HL-60/S4 treated with phorbol 12-myristate 13-acetate at 8.2 ng/mL for 4 days and 3 days (cell line): ENCODE results near the gene ZKSCAN4.

Source experiments
- in situ Hi-C: fragments of 300-500 bp; cut with MboI; formaldehyde crosslinking; loops from 2 replicates; pipeline ENCODE4 v1.15.0; 2022; ENCODE audit warnings: low sequenced_read_pairs

ZKSCAN4 gene

GRCh38 chr6:28250747-28251146 lies 1.3 kb downstream of the ZKSCAN4 start:
- in situ Hi-C loops, result no loop called here

GRCh38 chr6:28248916-28249315 lies 3.2 kb downstream of the ZKSCAN4 start:
- in situ Hi-C loops, result no loop called here

- in situ Hi-C loops, result no loop called here
These were observed 6.7 kb downstream of the ZKSCAN4 start for GRCh38 chr6:28245206-28245941.

- in situ Hi-C loops, result no loop called here
These were observed 8.1 kb downstream of the ZKSCAN4 start for GRCh38 chr6:28243946-28244345.

- in situ Hi-C loops, result no loop called here
These were observed 11.6 kb downstream of the ZKSCAN4 start for GRCh38 chr6:28240471-28240870.

GRCh38 chr6:28239636-28240035 lies 12.4 kb downstream of the ZKSCAN4 start:
- in situ Hi-C loops, result no loop called here

GRCh38 chr6:28235912-28236452 lies 16.1 kb downstream of the ZKSCAN4 start:
- in situ Hi-C loops, result no loop called here

- in situ Hi-C loops, result no loop called here
These were observed 19.3 kb downstream of the ZKSCAN4 start for GRCh38 chr6:28232785-28233184.

GRCh38 chr6:28226460-28226859 lies 25.6 kb downstream of the ZKSCAN4 start:
- in situ Hi-C loops, result no loop called here

- in situ Hi-C loops, result no loop called here
These were observed 26.8 kb downstream of the ZKSCAN4 start, which contains the start of gene ZSCAN9 for GRCh38 chr6:28225056-28225834. Gene ZSCAN9, plus strand, starts transcription at chr6:28225275. Its CDS starts 1,810 bp downstream, at chr6:28227085.

GRCh38 chr6:28224131-28225055 lies 27.7 kb downstream of the ZKSCAN4 start:
- in situ Hi-C loops, result no loop called here

- in situ Hi-C loops, result no loop called here
These were observed 31.6 kb downstream of the ZKSCAN4 start for GRCh38 chr6:28220257-28221133.

- in situ Hi-C loops, result no loop called here
These were observed 33.5 kb downstream of the ZKSCAN4 start for GRCh38 chr6:28218312-28219248.

GRCh38 chr6:28217890-28218289 lies 34.2 kb downstream of the ZKSCAN4 start:
- in situ Hi-C loops, result no loop called here

- in situ Hi-C loops, result no loop called here
These were observed 36.6 kb downstream of the ZKSCAN4 start for GRCh38 chr6:28215425-28215824.

- in situ Hi-C loops, result no loop called here
These were observed 38.9 kb downstream of the ZKSCAN4 start for GRCh38 chr6:28213213-28213523.

GRCh38 chr6:28212510-28213212 lies 39.4 kb downstream of the ZKSCAN4 start:
- in situ Hi-C loops, result no loop called here

GRCh38 chr6:28211840-28212509 lies 40.1 kb downstream of the ZKSCAN4 start:
- in situ Hi-C loops, result no loop called here
